Sigmoid colon (tissue), 4 donors: ENCODE data around the gene MLPH.

Experiments used
- CTCF ChIP-seq, 4 experiments: fragments of 450-650 bp in 3 of 4; fragments of 200-600 bp in 1 of 4; IDR thresholded peaks; one replicate each; pipeline ENCODE4 v1.5.1; 2016 to 2019; ENCODE audit warnings: antibody characterized with exemption in 4 of 4, mild to moderate bottlenecking in 3 of 4, moderate library complexity in 2 of 4
- POLR2AphosphoS5 ChIP-seq, 4 donors: sonication (generic); formaldehyde crosslinking; IDR thresholded peaks; one replicate each; pipeline ENCODE4 v1.6.1; 2017; ENCODE audit warnings: antibody characterized with exemption in 4 of 4

GRCh38 chr2:237540823-237541222 lies 53.8 kb downstream of the MLPH start:
- no peak for TF ChIP-seq CTCF (IDR thresholded peaks at IDR 0.05)
- TF ChIP-seq POLR2AphosphoS5 (IDR thresholded peaks at IDR 0.05) = no peak
